AG08395 (cell line): ENCODE measurements around the gene GOLGA6C.
"Not testable (repeated sequence)": the region's sequence is repeated elsewhere in the genome, so short reads cannot be mapped to it uniquely, and the experiment has no call there.

Source experiments
- DNase-seq: peaks from one replicate; pipeline ENCODE4 v3.0.0; 2012; ENCODE audit warnings: mixed read lengths, low spot score

GOLGA6C gene

DNA sequence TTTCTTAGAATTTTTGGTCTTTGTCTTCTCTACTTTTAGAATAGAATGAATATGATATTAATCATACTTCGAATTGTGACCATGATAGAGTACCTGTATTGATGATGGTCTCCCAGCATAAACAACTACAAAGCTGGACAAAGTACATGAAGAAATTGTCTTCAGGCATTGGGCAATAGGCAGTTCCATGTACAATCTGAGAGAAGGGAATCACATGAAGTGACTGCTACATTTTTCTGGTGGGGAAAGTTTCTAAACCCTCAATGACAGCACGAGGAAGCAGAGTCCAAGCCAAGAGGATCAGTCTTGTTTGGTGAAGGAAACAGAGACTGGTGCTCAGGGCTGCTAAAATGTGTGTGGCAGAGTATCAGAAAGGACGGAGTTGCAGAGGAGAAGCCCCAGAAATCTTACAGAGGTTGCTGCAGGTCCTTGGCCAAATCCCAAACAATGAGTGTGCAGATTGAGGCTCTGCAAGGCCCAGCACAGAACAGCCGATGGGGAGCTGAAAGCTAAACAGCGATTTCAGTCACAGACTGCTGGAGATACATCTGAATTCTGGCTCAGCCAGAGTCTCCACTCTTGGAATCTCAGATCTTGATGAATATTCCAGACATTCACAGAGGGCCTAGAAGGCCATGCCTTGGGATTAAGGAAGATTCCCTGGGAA is 61.2 kb downstream of the GOLGA6C start:
- DNase-seq = not testable (repeated sequence)
